ENCODE data around the gene KCTD20. TPM values are rescaled to one million over a fixed set of nuclear protein-coding genes. Genes with fewer than 3 reads are reported as not detected.

Gene KCTD20
- total RNA-seq, 1 donor from 2014 or later, result 26.3 TPM

GRCh38 chr6:36524871-36525270 lies 82.1 kb downstream of the KCTD20 start:
- Mint-ChIP-seq H3K4me1 (ENCODE audit: low read depth) (peaks cover 6% of the 10 kb centered on the region), H3K27ac (no peak overlapping the region), H3K36me3 (ENCODE audit: insufficient read depth) (peaks cover 22% of the 10 kb centered on the region), H3K4me3 (ENCODE audit: low read depth) (no peak overlapping the region), H3K27me3 (no peaks in the 10 kb centered on the region), H3K9me3 (ENCODE audit: low read depth) (no peaks in the 10 kb centered on the region)
- TF ChIP-seq CTCF (IDR thresholded peaks at IDR 0.05; ENCODE audit: unreplicated experiment), result no peak
- DNase-seq (ENCODE audit: low spot score, unreplicated experiment), result no peak

GRCh38 chr6:36525346-36525745 lies 82.5 kb downstream of the KCTD20 start:
- Mint-ChIP-seq H3K4me3 (ENCODE audit: low read depth) (no peak overlapping the region), H3K9me3 (ENCODE audit: low read depth) (no peaks in the 10 kb centered on the region), H3K27ac (no peak overlapping the region), H3K36me3 (ENCODE audit: insufficient read depth) (peaks cover 18% of the 10 kb centered on the region), H3K27me3 (no peaks in the 10 kb centered on the region), H3K4me1 (ENCODE audit: low read depth) (peaks cover 6% of the 10 kb centered on the region)
- no peak for TF ChIP-seq CTCF (IDR thresholded peaks at IDR 0.05; ENCODE audit: unreplicated experiment)
- no peak for DNase-seq (ENCODE audit: low spot score, unreplicated experiment)

DNA sequence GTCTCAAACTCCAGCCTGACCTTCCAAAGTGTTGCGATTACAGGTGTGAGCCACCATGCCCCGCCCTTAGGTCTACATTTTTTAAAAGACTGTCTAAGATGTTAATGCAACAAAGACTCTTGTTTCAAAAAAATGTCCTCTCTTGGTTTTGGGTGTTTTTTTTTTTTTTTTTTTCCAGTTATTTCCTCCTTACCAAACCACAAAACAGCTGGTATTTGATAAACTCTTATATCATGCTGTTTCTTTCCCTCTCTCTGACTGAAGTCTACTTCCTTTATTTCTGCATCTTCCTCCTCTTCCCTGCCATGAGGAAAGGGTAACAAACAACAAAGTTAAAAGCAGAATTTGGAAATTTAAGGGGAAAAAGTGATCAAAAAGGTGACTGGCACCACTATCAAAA lies 83.3 kb downstream of the KCTD20 start:
- no peaks in the 10 kb centered on the region for H3K9me3 Mint-ChIP-seq (ENCODE audit: low read depth)
- TF ChIP-seq CTCF (IDR thresholded peaks at IDR 0.05; ENCODE audit: unreplicated experiment), result no peak
- H3K27ac Mint-ChIP-seq, result no peak overlapping the region
- H3K27me3 Mint-ChIP-seq, result no peaks in the 10 kb centered on the region
- peaks cover 6% of the 10 kb centered on the region for H3K4me1 Mint-ChIP-seq (ENCODE audit: low read depth)
- H3K4me3 Mint-ChIP-seq (ENCODE audit: low read depth), result no peak overlapping the region
- DNase-seq (ENCODE audit: low spot score, unreplicated experiment), result no peak
- peaks cover 20% of the 10 kb centered on the region for H3K36me3 Mint-ChIP-seq (ENCODE audit: insufficient read depth)

DNA sequence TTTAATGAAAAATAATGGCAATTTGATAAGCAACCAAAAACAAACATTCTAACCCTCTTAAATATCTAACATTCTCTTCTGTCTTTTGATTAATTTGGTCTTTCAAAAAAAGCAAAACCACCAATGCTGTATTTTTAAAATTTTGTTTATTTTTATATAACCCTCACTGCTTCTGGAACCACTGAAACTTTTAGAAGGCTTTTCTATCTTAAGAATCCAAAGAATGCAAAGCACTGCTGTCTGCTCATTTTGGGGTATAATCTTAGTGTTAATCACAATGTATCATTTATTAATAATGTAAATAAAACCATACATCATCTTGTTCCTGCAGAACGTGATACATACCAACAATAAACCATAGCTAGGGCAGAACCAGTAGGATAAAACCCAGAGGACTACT lies 90.5 kb downstream of the KCTD20 start:
- Mint-ChIP-seq H3K36me3 (ENCODE audit: insufficient read depth) (peaks cover 23% of the 10 kb centered on the region), H3K9me3 (ENCODE audit: low read depth) (no peaks in the 10 kb centered on the region), H3K27me3 (no peaks in the 10 kb centered on the region)

GRCh38 chr6:36536873-36537547 lies 94.2 kb downstream of the KCTD20 start:
- TF ChIP-seq CTCF (IDR thresholded peaks at IDR 0.05; ENCODE audit: unreplicated experiment), result no peak
- Mint-ChIP-seq H3K27ac (no peak overlapping the region), H3K36me3 (ENCODE audit: insufficient read depth) (peaks cover 26% of the 10 kb centered on the region), H3K27me3 (no peaks in the 10 kb centered on the region), H3K9me3 (ENCODE audit: low read depth) (no peaks in the 10 kb centered on the region), H3K4me1 (ENCODE audit: low read depth) (peaks cover 2% of the 10 kb centered on the region), H3K4me3 (ENCODE audit: low read depth) (no peak overlapping the region)
- no peak for DNase-seq (ENCODE audit: low spot score, unreplicated experiment)

More for the DNA sequence above, 90.5 kb downstream of the KCTD20 start:
- no peak for TF ChIP-seq CTCF (IDR thresholded peaks at IDR 0.05; ENCODE audit: unreplicated experiment)
- Mint-ChIP-seq H3K27ac (no peak overlapping the region), H3K4me1 (ENCODE audit: low read depth) (peaks cover 3% of the 10 kb centered on the region), H3K4me3 (ENCODE audit: low read depth) (no peak overlapping the region)
- DNase-seq (ENCODE audit: low spot score, unreplicated experiment), result no peak

All from progenitor cell of endocrine pancreas (in vitro differentiated cells).